GM18502 (cell line): ENCODE data around the gene EP400.
A peak's percentile ranks its signal among the peaks of the same experiment; 100 is the strongest.

Source experiments
- ATAC-seq: cut with Tn5 transposase; IDR thresholded peaks from one replicate; pipeline ENCODE4 v1.9.1; 2021; ENCODE audit warnings: mild to moderate bottlenecking; ENCODE audit not compliant: unreplicated experiment, poor library complexity

EP400 gene

DNA sequence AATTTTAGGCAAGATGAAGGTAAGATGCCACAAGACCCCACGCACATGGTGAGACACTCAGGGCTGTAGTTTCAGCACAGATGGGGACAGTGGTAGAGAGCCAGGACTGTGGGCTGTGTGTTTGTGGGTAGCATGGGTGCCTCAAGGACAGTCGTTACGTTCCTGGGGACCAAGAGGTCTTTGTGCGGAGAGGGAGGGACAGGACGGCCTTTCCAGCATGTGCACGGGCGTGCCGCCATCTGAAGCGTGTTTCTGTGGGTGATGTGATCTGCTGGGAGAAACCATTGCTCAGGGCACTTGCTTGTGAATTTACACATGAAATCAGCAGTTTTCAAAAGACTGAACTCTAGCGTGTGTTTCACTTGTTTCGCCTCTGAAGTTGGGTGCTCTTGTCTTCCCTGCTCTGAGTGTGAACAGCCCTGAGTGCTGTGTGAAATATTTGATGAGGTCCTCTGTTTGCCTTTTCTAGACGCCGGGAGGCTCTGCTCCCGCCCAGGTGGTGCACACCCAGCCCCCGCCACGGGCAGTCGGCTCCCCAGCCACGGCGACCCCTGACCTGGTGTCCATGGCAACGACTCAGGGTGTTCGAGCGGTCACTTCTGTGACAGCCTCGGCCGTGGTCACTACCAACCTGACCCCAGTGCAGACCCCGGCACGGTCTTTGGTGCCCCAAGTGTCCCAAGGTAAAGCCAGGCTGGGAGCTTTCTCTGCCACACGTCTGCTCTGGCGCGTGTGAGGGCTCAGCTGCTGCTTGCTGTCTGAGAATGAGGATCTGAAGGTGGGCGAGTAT lies 112.1 kb downstream of the EP400 start:
- ATAC-seq = no peak

DNA sequence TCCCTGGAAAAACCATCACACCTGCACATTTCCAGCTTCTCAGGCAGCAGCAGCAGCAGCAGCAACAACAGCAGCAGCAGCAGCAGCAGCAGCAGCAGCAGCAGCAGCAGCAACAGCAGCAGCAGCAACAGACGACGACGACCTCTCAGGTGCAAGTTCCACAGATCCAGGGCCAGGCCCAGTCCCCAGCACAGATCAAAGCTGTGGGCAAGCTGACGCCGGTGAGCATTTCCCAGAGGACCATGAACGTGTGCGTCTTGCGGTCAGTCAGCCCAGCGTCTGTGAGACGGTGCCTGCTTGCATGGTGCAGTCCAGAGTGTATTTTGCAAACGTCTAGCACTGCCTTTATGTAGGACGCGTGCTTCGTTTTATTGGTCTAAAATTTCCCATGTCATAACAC lies 112.7 kb downstream of the EP400 start:
- no peak for ATAC-seq

DNA sequence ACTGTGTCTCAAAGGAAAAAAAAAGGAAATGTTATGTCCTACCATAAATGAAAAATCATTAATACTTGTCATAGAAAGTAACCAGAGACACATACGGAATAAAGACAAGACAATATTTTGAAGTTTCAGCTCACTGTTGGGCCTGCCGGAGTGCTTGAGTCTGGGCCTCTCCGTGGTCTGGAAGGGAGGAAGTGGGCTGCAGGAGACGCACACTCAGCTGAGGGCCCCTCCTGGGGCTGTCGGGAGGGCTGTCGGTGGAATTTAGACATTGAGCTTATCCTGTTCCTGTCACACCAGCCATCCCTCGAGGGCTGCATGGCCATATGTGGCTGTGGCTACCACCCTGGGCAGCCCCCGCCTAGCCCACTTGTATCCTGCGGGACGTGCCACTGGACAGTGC lies 113.7 kb downstream of the EP400 start:
- no peak for ATAC-seq

DNA sequence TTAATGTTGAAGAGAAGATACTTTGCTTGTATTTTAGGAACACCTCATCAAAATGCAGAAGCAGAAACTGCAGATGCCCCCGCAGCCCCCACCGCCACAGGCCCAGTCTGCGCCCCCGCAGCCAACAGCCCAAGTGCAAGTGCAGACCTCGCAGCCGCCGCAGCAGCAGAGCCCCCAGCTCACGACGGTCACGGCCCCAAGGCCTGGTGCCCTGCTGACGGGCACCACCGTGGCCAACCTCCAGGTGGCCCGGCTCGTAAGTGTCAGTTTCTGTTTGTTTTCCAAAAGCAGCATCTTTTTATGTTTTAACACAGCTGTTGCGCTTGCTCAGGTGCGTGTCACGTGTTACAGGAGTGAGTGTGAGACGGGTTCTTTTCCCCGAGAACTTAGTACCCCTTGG lies 114.9 kb downstream of the EP400 start:
- no peak for ATAC-seq

DNA sequence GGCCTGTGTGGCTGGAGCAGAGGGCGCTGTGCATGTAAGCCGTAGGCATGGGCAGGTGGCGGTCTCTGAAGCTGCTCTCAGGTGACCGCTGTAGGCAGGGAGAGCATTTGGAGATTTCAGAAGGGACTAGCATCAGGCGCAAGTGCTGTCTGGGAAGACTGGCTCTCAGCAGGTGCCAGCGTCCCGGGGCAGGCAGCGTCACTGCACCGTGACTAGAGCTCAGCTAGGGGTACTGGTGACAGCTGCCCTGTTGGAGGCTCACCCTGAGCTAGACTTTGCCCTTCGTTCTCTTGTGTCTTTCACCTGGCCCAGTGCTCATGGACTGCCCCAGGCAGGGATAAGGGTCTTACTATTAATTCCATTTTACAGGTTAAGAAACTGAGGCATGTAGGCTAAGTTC lies 115.5 kb downstream of the EP400 start:
- no peak for ATAC-seq

DNA sequence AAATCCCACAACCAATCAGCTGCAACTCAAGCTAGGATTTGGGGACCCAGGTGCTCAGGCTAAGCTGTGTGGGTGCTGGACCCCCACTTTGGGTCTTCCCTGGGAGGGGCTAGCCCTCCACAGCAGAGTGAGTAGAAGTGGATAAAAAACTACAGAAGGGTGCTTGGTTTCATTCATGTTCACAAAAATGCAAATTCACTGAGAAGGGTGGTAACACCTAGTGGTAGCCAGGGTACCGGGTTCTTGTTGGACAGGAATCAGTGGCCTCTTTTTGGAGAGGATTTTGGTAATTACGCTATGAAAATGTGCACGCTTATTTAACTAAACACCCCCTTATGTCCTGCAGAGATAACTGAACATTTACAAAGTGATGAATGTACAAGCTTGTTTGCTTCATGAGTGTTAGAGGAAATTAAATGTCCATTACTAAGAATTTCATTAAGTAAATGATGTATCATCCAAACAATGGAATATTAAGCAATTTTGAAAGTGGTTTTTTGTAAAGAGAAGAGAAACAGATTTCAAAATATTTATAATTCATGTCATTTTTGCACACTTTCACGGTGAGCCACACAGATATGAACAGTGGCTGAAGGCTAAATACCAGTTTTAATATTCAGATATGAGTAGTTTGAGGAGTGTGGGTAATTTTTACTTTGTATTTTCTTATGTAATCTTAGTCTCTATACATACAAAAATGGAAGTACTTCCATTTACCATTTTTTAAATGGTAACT lies 116.0 kb downstream of the EP400 start:
- no peak for ATAC-seq

DNA sequence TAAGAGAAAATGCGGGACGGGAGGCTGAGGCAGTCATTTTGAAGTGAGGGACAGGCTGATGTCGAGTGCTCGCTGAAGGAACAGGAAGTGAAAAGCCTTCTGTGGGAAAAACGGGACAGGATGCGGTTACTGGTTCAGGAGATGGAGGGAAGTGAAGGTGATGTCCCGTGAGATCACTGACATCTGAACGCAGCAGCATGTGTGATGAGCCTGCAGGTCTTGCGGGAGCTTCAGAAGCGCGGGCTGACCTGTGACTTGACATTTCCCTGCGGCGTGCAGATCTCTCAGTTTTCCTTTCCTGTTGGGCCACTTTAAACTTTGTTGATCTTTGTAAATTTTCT lies 116.6 kb downstream of the EP400 start:
- no peak for ATAC-seq

DNA sequence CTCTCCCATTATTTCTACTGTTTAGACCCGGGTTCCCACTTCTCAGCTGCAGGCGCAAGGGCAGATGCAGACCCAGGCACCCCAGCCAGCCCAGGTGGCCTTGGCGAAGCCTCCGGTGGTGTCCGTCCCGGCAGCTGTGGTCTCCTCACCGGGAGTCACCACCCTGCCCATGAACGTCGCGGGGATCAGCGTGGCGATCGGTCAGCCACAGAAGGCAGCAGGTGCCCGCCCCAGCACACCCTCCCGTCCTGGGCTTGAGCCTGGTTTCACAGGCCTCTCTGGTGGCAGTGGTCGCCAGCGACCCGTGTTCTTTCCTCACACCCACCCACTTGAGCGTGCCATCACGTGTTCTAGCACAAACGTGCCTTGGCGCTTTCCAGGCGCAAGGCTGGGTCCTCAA lies 117.0 kb downstream of the EP400 start:
- no peak for ATAC-seq

DNA sequence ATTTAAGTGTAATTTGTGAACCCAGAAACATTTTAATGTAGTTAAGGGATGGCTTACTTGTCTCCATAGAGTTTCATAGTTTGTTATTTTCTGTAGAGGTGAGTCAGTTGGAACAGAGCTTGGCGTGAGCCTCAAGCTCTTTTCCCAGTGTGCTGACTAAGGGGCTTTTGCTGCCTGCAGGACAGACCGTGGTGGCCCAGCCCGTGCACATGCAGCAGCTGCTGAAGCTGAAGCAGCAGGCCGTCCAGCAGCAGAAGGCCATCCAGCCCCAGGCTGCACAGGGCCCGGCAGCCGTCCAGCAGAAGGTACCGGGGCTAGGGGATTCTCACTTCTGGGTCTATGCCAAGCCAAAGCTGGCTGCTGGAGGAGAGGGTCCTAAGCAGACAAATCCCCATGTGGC lies 117.4 kb downstream of the EP400 start:
- no peak for ATAC-seq

DNA sequence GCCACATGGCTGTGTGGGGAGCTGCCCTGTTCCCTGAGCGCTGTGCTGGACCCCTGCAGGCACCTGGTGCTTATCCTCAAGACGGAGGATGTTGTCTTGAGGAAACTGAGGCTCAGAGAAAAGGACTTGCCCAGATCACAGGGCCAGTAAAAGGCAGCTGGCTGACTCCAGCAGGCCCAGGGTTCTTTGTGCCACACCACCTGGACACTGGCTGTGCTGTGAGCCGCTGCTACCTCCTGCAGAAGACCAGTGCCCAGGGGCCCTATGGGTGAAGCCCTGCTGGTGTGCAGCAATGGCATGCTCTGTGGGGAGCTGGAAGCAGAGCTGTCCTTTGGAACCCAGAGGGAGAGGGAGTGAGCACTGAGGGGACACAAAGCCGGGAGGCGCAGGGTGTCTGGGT lies 118.5 kb downstream of the EP400 start:
- no peak for ATAC-seq

DNA sequence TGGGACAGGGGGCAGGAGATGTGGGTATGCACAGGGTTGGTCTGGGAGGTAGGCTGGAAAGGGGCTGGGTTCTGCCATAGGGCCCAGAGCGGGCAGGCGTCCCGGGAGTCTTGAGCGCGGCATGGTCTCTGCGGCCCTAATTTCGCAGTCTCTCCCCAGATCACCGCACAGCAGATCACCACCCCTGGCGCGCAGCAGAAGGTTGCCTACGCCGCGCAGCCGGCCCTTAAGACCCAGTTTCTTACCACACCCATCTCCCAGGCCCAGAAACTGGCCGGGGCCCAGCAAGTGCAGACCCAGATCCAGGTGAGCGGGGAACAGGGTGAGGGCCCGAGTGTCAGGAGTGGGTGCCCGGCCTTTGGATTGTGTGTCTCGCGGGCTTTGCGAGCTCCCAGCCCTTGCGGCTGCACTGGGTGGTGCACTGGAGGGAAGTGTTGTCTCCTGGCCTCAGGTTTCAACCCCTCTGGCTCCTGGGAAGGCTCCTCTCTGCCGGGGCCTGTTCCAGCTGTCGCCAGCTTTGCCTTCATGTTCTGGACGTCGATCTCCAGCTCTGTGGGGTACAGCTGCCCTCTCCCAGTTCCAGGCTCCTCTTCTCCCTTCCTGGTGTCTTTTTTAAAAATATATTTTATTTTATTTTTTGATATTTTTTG lies 119.7 kb downstream of the EP400 start:
- ATAC-seq = no peak

DNA sequence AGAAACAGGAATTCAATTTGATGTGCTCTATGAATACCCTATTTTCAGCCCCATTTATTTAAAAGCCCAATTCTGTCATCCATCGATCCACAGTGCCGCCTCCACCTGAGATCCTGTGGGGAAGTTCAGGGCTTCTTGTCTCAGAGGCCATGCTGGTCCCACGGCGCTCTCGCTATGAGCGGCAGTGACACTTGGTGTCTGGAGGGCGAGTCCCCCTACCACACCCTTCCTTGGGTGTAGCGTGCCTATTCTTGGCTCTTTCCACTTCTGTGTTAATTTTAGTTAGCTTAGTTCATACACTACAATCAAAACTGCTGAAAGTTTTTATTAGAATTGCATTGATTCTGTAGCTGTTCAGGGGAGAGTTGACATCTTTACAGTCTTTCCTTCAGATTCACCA lies 120.6 kb downstream of the EP400 start:
- ATAC-seq = no peak

DNA sequence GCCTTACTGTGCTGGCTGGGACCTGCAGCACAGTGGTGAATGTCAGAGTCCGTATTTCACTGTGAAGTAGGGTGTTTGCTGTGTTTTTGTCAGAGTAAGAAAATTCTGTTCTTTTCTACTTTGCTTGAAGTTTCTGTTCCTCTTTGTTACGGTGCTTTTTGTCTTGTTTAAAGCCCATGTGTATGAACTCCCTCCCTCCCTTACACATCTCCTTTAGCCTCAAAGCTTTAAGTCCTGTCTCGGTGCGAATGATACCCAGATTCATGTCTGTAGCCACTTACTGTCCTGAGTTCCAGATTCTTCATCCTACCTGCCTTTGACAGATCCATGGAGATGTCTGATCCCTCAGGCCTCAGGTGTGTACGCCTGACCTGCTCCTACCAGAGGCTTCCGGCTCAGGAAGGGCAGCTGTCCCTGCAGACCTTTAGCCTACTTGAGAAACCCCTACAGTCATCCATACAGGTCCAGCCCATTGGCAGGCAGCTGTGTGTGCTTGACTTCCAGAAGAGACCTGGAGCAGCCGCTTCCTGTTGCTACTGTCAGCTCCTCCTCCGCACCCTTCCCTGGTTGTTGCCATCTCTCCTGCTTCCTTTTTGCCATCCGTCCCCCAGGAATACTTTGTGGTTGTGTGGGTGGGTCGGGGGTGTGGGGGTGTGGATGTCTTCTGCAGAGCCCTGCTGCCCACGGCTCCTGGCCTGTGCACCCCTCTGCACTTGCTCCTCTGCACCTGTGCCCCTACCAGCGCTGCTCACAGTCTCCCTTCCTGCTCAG lies 121.5 kb downstream of the EP400 start:
- peak; percentile 83 for ATAC-seq

DNA sequence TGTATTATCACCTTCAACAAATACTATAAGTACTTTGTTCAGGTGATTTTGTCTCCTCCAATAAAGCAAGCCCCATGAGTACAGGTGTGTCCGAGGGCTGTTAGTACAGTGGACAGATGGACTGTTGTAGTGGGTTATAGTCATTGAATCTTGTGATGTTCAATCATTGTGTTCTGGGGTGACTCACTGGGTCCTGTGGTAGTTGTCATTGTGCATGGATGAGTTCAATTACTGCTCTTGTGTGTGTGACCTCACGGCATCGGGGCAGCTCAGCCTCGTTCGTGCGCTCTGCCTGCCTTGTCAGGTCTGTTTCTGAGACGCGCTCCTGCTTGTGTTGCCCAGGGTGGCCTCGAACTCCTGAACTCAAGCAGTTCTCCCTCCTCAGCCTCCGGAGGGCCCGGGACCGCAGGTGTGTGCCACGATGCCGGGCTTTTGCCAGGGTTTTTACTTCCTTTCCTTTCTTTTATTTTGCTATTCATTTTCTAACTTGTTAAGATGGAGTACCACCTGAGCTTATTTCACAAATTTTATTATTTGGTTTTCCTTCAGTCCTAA lies 122.2 kb downstream of the EP400 start:
- ATAC-seq = peak; percentile 6

DNA sequence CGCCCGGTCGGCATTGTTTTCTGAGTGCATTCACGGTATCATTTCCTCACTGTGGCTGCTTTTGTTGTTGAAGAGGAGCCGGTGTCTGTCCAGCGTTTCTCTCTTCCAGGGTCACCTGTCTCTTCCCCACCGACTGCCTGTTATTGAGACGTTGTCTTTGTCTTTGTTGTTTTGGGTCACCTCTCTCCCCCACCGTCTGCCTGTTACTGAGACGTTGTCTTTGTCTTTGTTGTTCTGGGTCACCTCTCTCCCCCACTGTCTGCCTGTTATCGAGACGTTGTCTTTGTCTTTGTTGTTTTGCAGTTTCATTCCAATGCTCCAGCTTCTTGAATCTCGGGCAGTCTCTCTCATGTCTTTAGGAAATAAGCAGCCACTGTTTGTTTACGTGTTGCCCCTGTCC lies 124.5 kb downstream of the EP400 start:
- no peak for ATAC-seq

DNA sequence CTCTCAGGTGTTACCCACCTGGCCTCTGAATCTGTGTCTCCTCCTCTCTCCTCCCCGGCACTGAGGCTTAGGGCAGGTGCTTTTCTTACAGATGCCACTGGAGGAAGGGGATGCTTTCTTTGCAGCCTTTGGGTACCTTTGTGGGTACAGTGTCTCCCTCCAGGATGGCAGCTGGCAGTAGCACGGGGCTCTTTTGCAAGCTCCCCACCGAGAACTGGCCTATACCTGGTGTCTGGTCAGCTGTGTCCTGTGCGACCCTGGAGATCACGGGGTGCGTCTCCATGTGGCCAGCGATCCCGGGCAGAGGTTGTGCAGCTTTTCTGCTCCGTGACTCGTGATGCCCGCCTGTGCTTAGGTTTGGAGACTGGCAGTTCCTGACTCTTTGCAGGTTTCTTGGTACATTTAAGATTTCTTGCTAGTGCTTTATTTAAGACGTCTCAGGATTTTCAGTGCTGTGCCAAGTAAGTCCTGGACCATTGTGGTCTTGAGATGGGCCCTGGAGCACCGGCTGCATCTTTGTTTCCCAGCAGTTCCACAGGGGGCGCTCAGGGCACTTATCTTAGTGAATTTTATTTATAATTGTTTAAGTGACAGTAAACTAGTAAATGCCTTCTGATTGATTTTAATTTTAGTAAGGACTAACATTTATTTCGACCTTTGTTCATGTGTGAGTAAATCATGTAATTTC lies 125.4 kb downstream of the EP400 start:
- ATAC-seq = no peak

DNA sequence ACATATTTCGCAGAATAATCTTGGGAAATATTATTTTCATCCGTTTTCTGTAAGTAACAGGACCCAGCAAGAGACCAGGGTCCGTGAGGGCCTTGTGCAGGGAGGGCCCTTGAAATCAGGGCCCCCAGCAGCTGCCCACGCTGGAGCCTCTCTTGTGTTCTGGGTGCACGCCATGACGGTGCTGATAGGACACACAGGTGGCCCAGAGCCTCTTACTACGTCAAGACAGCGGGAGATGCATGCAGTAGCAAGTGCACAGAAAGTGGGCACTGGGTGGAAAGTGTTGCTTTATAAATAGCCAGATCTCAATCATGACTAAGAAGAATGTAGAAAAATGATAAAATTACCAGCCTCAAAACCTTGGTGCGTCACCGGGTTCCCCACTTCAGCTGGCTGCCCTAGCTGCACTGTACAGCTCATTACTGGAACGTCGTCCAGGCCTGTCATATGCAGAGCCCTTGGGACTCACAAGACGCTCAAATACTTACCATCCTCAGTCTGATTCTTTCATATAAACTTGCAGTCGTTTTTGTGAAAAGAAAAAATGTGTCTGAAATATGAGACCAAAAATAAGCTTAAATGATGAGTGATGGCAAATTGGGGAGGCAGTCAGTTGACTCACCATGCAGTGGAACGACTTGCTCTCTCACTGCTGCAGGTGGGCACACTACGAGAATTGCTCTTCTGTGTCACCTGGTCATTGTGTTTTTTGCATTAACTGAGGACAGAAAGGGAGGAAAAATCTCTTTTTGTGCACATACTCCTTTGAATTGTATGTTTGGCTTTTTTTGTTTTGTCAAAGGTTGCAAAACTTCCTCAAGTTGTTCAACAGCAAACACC lies 126.2 kb downstream of the EP400 start:
- no peak for ATAC-seq

DNA sequence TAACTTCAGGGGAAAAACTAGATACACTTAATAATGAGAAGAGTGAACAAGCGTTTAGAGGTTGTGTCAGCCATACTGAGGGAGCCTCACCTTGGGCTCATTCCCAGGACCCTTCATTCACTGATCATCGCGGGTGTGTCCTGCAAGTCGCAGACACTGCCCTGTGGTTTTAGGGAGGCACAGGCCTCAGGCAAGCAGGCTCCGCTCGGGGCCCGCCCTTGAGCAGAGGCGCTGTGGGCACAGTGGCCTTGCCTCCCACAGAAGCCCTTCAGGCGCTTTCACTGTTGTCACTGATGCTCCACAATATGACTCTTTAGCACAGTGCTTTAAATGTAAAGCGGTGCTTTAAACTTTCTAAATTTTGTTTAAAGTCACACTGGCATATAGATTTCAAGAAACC lies 127.0 kb downstream of the EP400 start:
- no peak for ATAC-seq
